H9 (cell line): ENCODE measurements around the gene TBC1D23. TPM values are rescaled to one million over a fixed set of nuclear protein-coding genes. Genes with fewer than 3 reads are reported as not detected.

Experiments
- DNase-seq: peaks from one replicate; pipeline ENCODE4 v3.0.0-alpha.2; 2017
- H2AFZ ChIP-seq: one replicate; pipeline ENCODE4 v1.6.1; 2013; ENCODE audit warnings: mild to moderate bottlenecking, low read length, control low read depth, moderate library complexity
- H2AK5ac ChIP-seq: 2 replicates; pipeline ENCODE4 v1.6.1; 2013; ENCODE audit warnings: low read length, control low read depth, mixed read lengths; ENCODE audit not compliant: insufficient read length
- H2BK120ac ChIP-seq: one replicate; pipeline ENCODE4 v1.6.1; 2013; ENCODE audit warnings: low read depth, mild to moderate bottlenecking, low read length, control low read depth, inconsistent platforms; ENCODE audit not compliant: poor library complexity, severe bottlenecking
- H2BK12ac ChIP-seq: 2 replicates; pipeline ENCODE4 v1.6.1; 2013; ENCODE audit warnings: low read length, control low read depth, mixed read lengths, low read depth; ENCODE audit not compliant: insufficient read length
- H2BK15ac ChIP-seq: 2 replicates; pipeline ENCODE4 v1.6.1; 2013; ENCODE audit warnings: low read depth, low read length, control low read depth
- H2BK20ac ChIP-seq: one replicate; pipeline ENCODE4 v1.6.1; 2013; ENCODE audit warnings: low read depth, mild to moderate bottlenecking, low read length, control low read depth, inconsistent platforms; ENCODE audit not compliant: poor library complexity, severe bottlenecking
- H2BK5ac ChIP-seq: 2 replicates; pipeline ENCODE4 v1.6.1; 2013; ENCODE audit warnings: low read length, control low read depth, mixed read lengths; ENCODE audit not compliant: insufficient read length
- H3K14ac ChIP-seq: 2 replicates; pipeline ENCODE4 v1.6.1; 2013; ENCODE audit warnings: low read length, control low read depth; ENCODE audit not compliant: insufficient read depth
- H3K18ac ChIP-seq: 2 replicates; pipeline ENCODE4 v1.6.1; 2013; ENCODE audit warnings: low read depth, mild to moderate bottlenecking, mixed read lengths, low read length, control low read depth; ENCODE audit not compliant: insufficient read length
- H3K23ac ChIP-seq: 2 replicates; pipeline ENCODE4 v1.6.1; 2013; ENCODE audit warnings: low read length, control low read depth, mixed read lengths, low read depth; ENCODE audit not compliant: insufficient read length
- H3K23me2 ChIP-seq: 2 replicates; pipeline ENCODE4 v1.6.1; 2013; ENCODE audit warnings: low read depth, mild to moderate bottlenecking, mixed read lengths, low read length, control low read depth; ENCODE audit not compliant: insufficient read length, poor library complexity, severe bottlenecking
- H3K27ac ChIP-seq: 2 replicates; pipeline ENCODE4 v1.5.1; 2013; ENCODE audit warnings: low read length, control low read depth, mixed read lengths, low read depth; ENCODE audit not compliant: insufficient read length
- H3K27me3 ChIP-seq: 2 replicates; pipeline ENCODE4 v1.6.1; 2013; ENCODE audit warnings: low read length, control low read depth, inconsistent platforms; ENCODE audit not compliant: insufficient read depth
- H3K4ac ChIP-seq: 2 replicates; pipeline ENCODE4 v1.6.1; 2013; ENCODE audit warnings: low read depth, mild to moderate bottlenecking, control low read depth, inconsistent platforms, low read length, moderate library complexity
- H3K4me1 ChIP-seq: 2 replicates; pipeline ENCODE4 v1.6.1; 2013; ENCODE audit warnings: low read length, control low read depth, inconsistent platforms; ENCODE audit not compliant: insufficient read depth
- H3K4me2 ChIP-seq: 2 replicates; pipeline ENCODE4 v1.6.1; 2013; ENCODE audit warnings: low read length, control low read depth, mixed read lengths; ENCODE audit not compliant: insufficient read length, insufficient read depth
- H3K56ac ChIP-seq: 2 replicates; pipeline ENCODE4 v1.6.1; 2013; ENCODE audit warnings: low read depth, mild to moderate bottlenecking, mixed read lengths, low read length, control low read depth; ENCODE audit not compliant: insufficient read length
- H3K79me1 ChIP-seq: 2 replicates; pipeline ENCODE4 v1.6.1; 2013; ENCODE audit warnings: low read depth, mild to moderate bottlenecking, moderate library complexity, low read length, control low read depth, inconsistent platforms; ENCODE audit not compliant: insufficient read depth, poor library complexity, severe bottlenecking
- H3K79me2 ChIP-seq: 2 replicates; pipeline ENCODE4 v1.6.1; 2013; ENCODE audit warnings: low read length, control low read depth, inconsistent platforms; ENCODE audit not compliant: insufficient read depth
- H3K9ac ChIP-seq: 2 replicates; pipeline ENCODE4 v1.6.1; 2013; ENCODE audit warnings: low read length, control low read depth, mixed read lengths; ENCODE audit not compliant: insufficient read length; ENCODE audit errors: extremely low read depth
- H3K9me3 ChIP-seq: one replicate; pipeline ENCODE4 v1.6.1; 2013; ENCODE audit warnings: low read depth, low read length, inconsistent platforms; ENCODE audit not compliant: control insufficient read depth
- H3T11ph ChIP-seq: one replicate; pipeline ENCODE4 v1.6.1; 2013; ENCODE audit warnings: mild to moderate bottlenecking, low read length, control low read depth, inconsistent platforms
- H4K20me1 ChIP-seq: one replicate; pipeline ENCODE4 v1.6.1; 2013; ENCODE audit not compliant: control insufficient read depth, insufficient read length, insufficient read depth
- H4K5ac ChIP-seq: 2 replicates; pipeline ENCODE4 v1.6.1; 2013; ENCODE audit warnings: low read depth, mild to moderate bottlenecking, mixed read lengths, low read length, control low read depth; ENCODE audit not compliant: insufficient read length
- H4K8ac ChIP-seq: replicated peaks from 2 replicates; pipeline ENCODE4 v1.6.1; 2013; ENCODE audit warnings: low read length, control low read depth, mixed read lengths, low read depth; ENCODE audit not compliant: insufficient read length
- H4K91ac ChIP-seq: 2 replicates; pipeline ENCODE4 v1.6.1; 2013; ENCODE audit warnings: low read depth, mild to moderate bottlenecking, moderate library complexity, mixed read lengths, low read length, control low read depth; ENCODE audit not compliant: insufficient read length
- H3K27ac Mint-ChIP-seq, 3 experiments: 2 replicates in 2 of 3; 3 replicates in 1 of 3; pipeline ENCODE4 v1.8.0; 2020 to 2021; ENCODE audit warnings: mixed read lengths in 3 of 3, mild to moderate bottlenecking in 1 of 3, moderate library complexity in 1 of 3
- H3K27me3 Mint-ChIP-seq: 2 replicates; pipeline ENCODE4 v1.8.0; 2021; ENCODE audit warnings: low read depth, mild to moderate bottlenecking, moderate library complexity, mixed read lengths
- H3K36me3 Mint-ChIP-seq, 3 experiments: 2 replicates in 2 of 3; 3 replicates in 1 of 3; pipeline ENCODE4 v1.8.0; 2020 to 2021; ENCODE audit warnings: low read depth in 3 of 3, mixed read lengths in 3 of 3; ENCODE audit not compliant: insufficient read depth in 1 of 3
- H3K4me1 Mint-ChIP-seq, 2 experiments: 2 replicates each; pipeline ENCODE4 v1.8.0; 2020; ENCODE audit warnings: mixed read lengths in 2 of 2
- H3K4me3 Mint-ChIP-seq, 2 experiments: 2 replicates in 1 of 2; 3 replicates in 1 of 2; pipeline ENCODE4 v1.8.0; 2020 to 2021; ENCODE audit warnings: mild to moderate bottlenecking in 2 of 2, mixed read lengths in 2 of 2, moderate library complexity in 1 of 2
- H3K9me3 Mint-ChIP-seq, 2 experiments: 2 replicates in 1 of 2; 3 replicates in 1 of 2; pipeline ENCODE4 v1.8.0; 2020; ENCODE audit warnings: mild to moderate bottlenecking in 2 of 2, mixed read lengths in 2 of 2, moderate library complexity in 1 of 2
- WGBS: extraction: QIAGEN DNeasy Blood & Tissue Kit; methylation state at CpG from one replicate; pipeline ENCODE4 v1.1.7; 2013; ENCODE audit warnings: missing lambda C conversion rate, low lambda C conversion rate, mixed read lengths; ENCODE audit not compliant: insufficient read length; ENCODE audit errors: extremely low coverage; 5-methylcytosine and 5-hydroxymethylcytosine counted together
- total RNA-seq: library from RNA; stranded (reverse); gene quantifications from 2 replicates; pipeline ENCODE4 v1.2.1, GENCODE V29; 2021
- TF ChIP-seq, protein P1 (sequence below): fragments of 200-600 bp; sonication (generic); conservative IDR thresholded peaks from 3 replicates; pipeline ENCODE4 v1.8.0; 2021; ENCODE audit warnings: antibody characterized with exemption, mild to moderate bottlenecking

TBC1D23 gene
- total RNA-seq, 1 experiment from 2014 or later = 37.1 TPM

DNA sequence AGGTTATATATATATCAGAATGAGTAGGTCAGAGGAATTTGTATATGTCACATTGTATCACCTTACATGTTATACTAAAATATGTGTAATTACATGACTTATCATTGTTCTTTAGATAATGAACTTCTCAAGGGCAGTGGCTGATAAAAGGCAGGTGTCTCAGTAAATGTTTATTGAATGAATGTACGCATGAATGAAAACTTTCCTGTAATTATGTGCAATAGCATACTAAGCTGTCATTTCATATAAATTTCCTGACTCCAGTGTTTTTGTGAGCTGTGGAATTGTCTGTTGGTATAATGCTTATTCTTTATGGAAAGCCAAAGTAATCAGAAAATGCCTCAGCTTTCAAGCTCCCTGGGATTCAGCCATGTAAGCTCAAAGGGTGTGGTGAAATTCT, 4.2 kb downstream of the TBC1D23 start:
- peaks cover 3% of the 10 kb centered on the region; the same call in 1 of the 2 replicates for H3K79me2 ChIP-seq
- H3K27ac ChIP-seq = no peak overlapping the region
- DNase-seq = no peak
- Mint-ChIP-seq H3K27ac (no peak overlapping the region), H3K36me3 (no peaks in the 10 kb centered on the region), H3K27me3 (no peaks in the 10 kb centered on the region), H3K4me3 (no peak overlapping the region), H3K9me3 (no peaks in the 10 kb centered on the region), H3K4me1 (peaks cover 23 to 32% of the 10 kb centered on the region in 2 experiments)
- no peak overlapping the region for H3K4me2 ChIP-seq
- H3K23me2 ChIP-seq = peaks cover 10% of the 10 kb centered on the region
- H2BK120ac ChIP-seq = no peak overlapping the region
- WGBS = no CpG with 5 or more reads among the region's 1 CpG
- no peak overlapping the region for H4K91ac ChIP-seq
- H2BK20ac ChIP-seq = no peak overlapping the region
- TF ChIP-seq, protein P1, sequence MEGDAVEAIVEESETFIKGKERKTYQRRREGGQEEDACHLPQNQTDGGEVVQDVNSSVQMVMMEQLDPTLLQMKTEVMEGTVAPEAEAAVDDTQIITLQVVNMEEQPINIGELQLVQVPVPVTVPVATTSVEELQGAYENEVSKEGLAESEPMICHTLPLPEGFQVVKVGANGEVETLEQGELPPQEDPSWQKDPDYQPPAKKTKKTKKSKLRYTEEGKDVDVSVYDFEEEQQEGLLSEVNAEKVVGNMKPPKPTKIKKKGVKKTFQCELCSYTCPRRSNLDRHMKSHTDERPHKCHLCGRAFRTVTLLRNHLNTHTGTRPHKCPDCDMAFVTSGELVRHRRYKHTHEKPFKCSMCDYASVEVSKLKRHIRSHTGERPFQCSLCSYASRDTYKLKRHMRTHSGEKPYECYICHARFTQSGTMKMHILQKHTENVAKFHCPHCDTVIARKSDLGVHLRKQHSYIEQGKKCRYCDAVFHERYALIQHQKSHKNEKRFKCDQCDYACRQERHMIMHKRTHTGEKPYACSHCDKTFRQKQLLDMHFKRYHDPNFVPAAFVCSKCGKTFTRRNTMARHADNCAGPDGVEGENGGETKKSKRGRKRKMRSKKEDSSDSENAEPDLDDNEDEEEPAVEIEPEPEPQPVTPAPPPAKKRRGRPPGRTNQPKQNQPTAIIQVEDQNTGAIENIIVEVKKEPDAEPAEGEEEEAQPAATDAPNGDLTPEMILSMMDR = no peak
- H3K4ac ChIP-seq = no peak overlapping the region
- no peak overlapping the region for H2BK15ac ChIP-seq
- H2AFZ ChIP-seq = no peak overlapping the region
- H3K79me1 ChIP-seq = peaks cover 5% of the 10 kb centered on the region
- no peaks in the 10 kb centered on the region for H3K27me3 ChIP-seq
- H2BK12ac ChIP-seq = no peak overlapping the region
- H3K23ac ChIP-seq = no peak overlapping the region
- H3K4me1 ChIP-seq = no peaks in the 10 kb centered on the region
- no peaks in the 10 kb centered on the region for H3K9me3 ChIP-seq
- H4K20me1 ChIP-seq = no peaks in the 10 kb centered on the region
- no peak overlapping the region for H3K18ac ChIP-seq
- no peak overlapping the region for H3K14ac ChIP-seq
- H3T11ph ChIP-seq = no peak overlapping the region
- no peak overlapping the region for H2BK5ac ChIP-seq
- no peak overlapping the region for H3K9ac ChIP-seq
- H2AK5ac ChIP-seq = no peak overlapping the region
- no peak overlapping the region for H3K56ac ChIP-seq
- no peak overlapping the region for H4K5ac ChIP-seq
- H4K8ac ChIP-seq = no peak overlapping the region
